GM12878 (cell line): ENCODE data around the gene PINLYP. TPM values are rescaled to one million over a fixed set of nuclear protein-coding genes. Genes with fewer than 3 reads are reported as not detected.

Source experiments
- ATAC-seq: fragments of 200-7000 bp; cut with Tn5 transposase; 3 replicates; pipeline ENCODE4 v1.9.1; 2020; ENCODE audit warnings: mild to moderate bottlenecking, moderate library complexity
- BruUV-seq: library from RNA; stranded (reverse); fragments of 400-500 nt; replicated peaks from 2 replicates; lab custom pipeline; 2021; lab: Mats Ljungman, UMichigan
- CTCF ChIA-PET: fragments of 300-600 bp; sonication (Branson Sonifier 250); formaldehyde crosslinking; extraction: SDS; loops from one replicate; lab custom pipeline; 2021; ENCODE audit warnings: inconsistent platforms; lab: Yijun Ruan, JAX
- POLR2A ChIA-PET: fragments of 350-600 bp; formaldehyde crosslinking; extraction: SDS; loops from one replicate; lab custom pipeline; 2021; ENCODE audit warnings: inconsistent platforms; lab: Charles Lee
- RAD21 ChIA-PET: fragments of 300-600 bp; sonication (Branson Sonifier 250); formaldehyde crosslinking; loops from one replicate; lab custom pipeline; 2023; ENCODE audit warnings: antibody characterized with exemption; ENCODE audit not compliant: unreplicated experiment; lab: Charles Lee
- SMC1A ChIA-PET: fragments of 300-600 bp; sonication (Branson Sonifier 250); formaldehyde crosslinking; loops from one replicate; lab custom pipeline; 2023; ENCODE audit not compliant: unreplicated experiment, uncharacterized antibody; lab: Charles Lee
- DNase-seq: peaks from one replicate; pipeline ENCODE4 v3.0.0-alpha.2; 2011; ENCODE audit warnings: low read depth, low spot score
- FAIRE-seq: peaks from 3 replicates; lab custom pipeline; 2011; peaks lifted over from hg19 to GRCh38; lab: Jason Lieb, UNC
- H2AFZ ChIP-seq: 2 replicates; pipeline ENCODE4 v1.6.0; 2011; ENCODE audit warnings: low read depth, low read length, control low read depth; ENCODE audit not compliant: control insufficient read depth
- H3K27ac ChIP-seq: 2 replicates; pipeline ENCODE4 v1.5.1; 2011; ENCODE audit warnings: control low read depth; ENCODE audit not compliant: control insufficient read depth, insufficient read depth
- H3K27me3 ChIP-seq, 2 experiments: replicated peaks in 1 of 2; 2 replicates each; pipeline versions ENCODE4 v1.6.0 to v1.6.1; 2011; ENCODE audit warnings: low read length in 1 of 2; ENCODE audit not compliant: control insufficient read depth in 2 of 2, insufficient read depth in 2 of 2
- H3K36me3 ChIP-seq, 2 experiments: 2 replicates each; pipeline ENCODE4 v1.5.1; 2011; ENCODE audit warnings: low read length in 1 of 2; ENCODE audit not compliant: control insufficient read depth in 2 of 2, insufficient read depth in 2 of 2
- H3K4me1 ChIP-seq: 2 replicates; pipeline ENCODE4 v1.6.1; 2011; ENCODE audit warnings: mild to moderate bottlenecking, low read length, moderate library complexity, mixed read lengths; ENCODE audit not compliant: control insufficient read depth, insufficient read depth
- H3K4me2 ChIP-seq: 2 replicates; pipeline ENCODE4 v1.6.0; 2011; ENCODE audit warnings: control low read depth; ENCODE audit not compliant: control insufficient read depth, insufficient read depth
- H3K4me3 ChIP-seq: fragments of 200-600 bp; sonication (generic); 2 replicates; pipeline ENCODE4 v1.5.1; 2016
- H3K79me2 ChIP-seq: 2 replicates; pipeline ENCODE4 v1.6.0; 2011; ENCODE audit warnings: low read length; ENCODE audit not compliant: control insufficient read depth, insufficient read depth
- H3K9ac ChIP-seq: 2 replicates; pipeline ENCODE4 v1.8.0; 2011; ENCODE audit warnings: low read length, control low read depth, mixed read lengths; ENCODE audit not compliant: control insufficient read depth, insufficient read depth
- H3K9me3 ChIP-seq: replicated peaks from 3 replicates; pipeline ENCODE4 v1.5.1; 2011; ENCODE audit warnings: mild to moderate bottlenecking, low read length; ENCODE audit not compliant: control insufficient read depth, insufficient read depth
- H4K20me1 ChIP-seq: 2 replicates; pipeline ENCODE4 v1.6.0; 2011; ENCODE audit not compliant: control insufficient read depth, insufficient read depth
- CHD1 ChIP-seq: IDR thresholded peaks from 2 replicates; pipeline ENCODE4 v1.6.1; 2012; ENCODE audit warnings: low read depth, low read length, improper control_type of control experiment
- CHD2 ChIP-seq: IDR thresholded peaks from 2 replicates; pipeline ENCODE4 v1.6.1; 2011; ENCODE audit warnings: low read depth, low read length, improper control_type of control experiment, borderline replicate concordance
- FOS ChIP-seq: IDR thresholded peaks from 3 replicates; pipeline ENCODE4 v1.6.1; 2011; ENCODE audit warnings: borderline replicate concordance; ENCODE audit not compliant: insufficient read length; ENCODE audit errors: extremely low read depth
- IKZF1 ChIP-seq: fragments of 450-650 bp; conservative IDR thresholded peaks from 2 replicates; pipeline ENCODE4 v1.6.1; 2017; ENCODE audit warnings: antibody characterized with exemption, mild to moderate bottlenecking
- MAX ChIP-seq: IDR thresholded peaks from 2 replicates; pipeline ENCODE4 v1.6.1; 2012; ENCODE audit warnings: low read depth, low read length, improper control_type of control experiment
- MEF2B ChIP-seq: fragments of 450-650 bp; IDR thresholded peaks from 2 replicates; pipeline ENCODE4 v1.6.1; 2018; ENCODE audit warnings: mild to moderate bottlenecking, moderate library complexity; ENCODE audit not compliant: partially characterized antibody, poor library complexity, severe bottlenecking
- MTA3 ChIP-seq: IDR thresholded peaks from 2 replicates; pipeline ENCODE4 v1.6.1; 2012; ENCODE audit warnings: low read length, inconsistent platforms, borderline replicate concordance
- RB1 ChIP-seq: fragments of 450-650 bp; formaldehyde crosslinking; IDR thresholded peaks from 2 replicates; pipeline ENCODE4 v1.6.1; 2017; ENCODE audit warnings: mild to moderate bottlenecking, borderline replicate concordance
- RCOR1 ChIP-seq: conservative IDR thresholded peaks from 2 replicates; pipeline ENCODE4 v1.6.1; 2012; ENCODE audit warnings: low read depth, low read length, improper control_type of control experiment
- REST ChIP-seq: IDR thresholded peaks from 2 replicates; pipeline ENCODE4 v1.6.1; 2012; ENCODE audit warnings: mild to moderate bottlenecking, low read depth, low read length
- RUNX3 ChIP-seq: IDR thresholded peaks from 2 replicates; pipeline ENCODE4 v1.6.1; 2012; ENCODE audit warnings: low read length, inconsistent platforms
- SIX5 ChIP-seq: IDR thresholded peaks from 2 replicates; pipeline ENCODE4 v1.6.1; 2011; ENCODE audit warnings: mild to moderate bottlenecking, low read depth, low read length, moderate library complexity; ENCODE audit not compliant: severe bottlenecking
- SMAD1 ChIP-seq: fragments of 450-650 bp; IDR thresholded peaks from 2 replicates; pipeline ENCODE4 v1.6.1; 2018; ENCODE audit warnings: mild to moderate bottlenecking, low read depth; ENCODE audit not compliant: partially characterized antibody
- TBL1XR1 ChIP-seq: IDR thresholded peaks from 2 replicates; pipeline ENCODE4 v1.6.1; 2012; ENCODE audit warnings: low read depth, low read length, improper control_type of control experiment
- ZNF687 ChIP-seq: fragments of 450-650 bp; IDR thresholded peaks from 2 replicates; pipeline ENCODE4 v1.6.1; 2017; ENCODE audit warnings: mild to moderate bottlenecking, moderate library complexity
- ZZZ3 ChIP-seq: IDR thresholded peaks from 2 replicates; pipeline ENCODE4 v1.6.1; 2011; ENCODE audit warnings: low read depth; ENCODE audit not compliant: control insufficient read depth, insufficient read length
- WGBS: methylation state at CpG from one replicate; pipeline ENCODE4 v1.1.6; 2016; ENCODE audit warnings: low lambda C conversion rate; ENCODE audit not compliant: insufficient replicate concordance, insufficient coverage; ENCODE audit errors: missing lambda C conversion rate; 5-methylcytosine and 5-hydroxymethylcytosine counted together
- in situ Hi-C: fragments of 300-500 bp; cut with MboI; formaldehyde crosslinking; loops from 9 replicates; pipeline ENCODE4 v1.14.3; 2018; ENCODE audit warnings: mixed read lengths
- intact Hi-C: fragments of 100-400 bp; cut with micrococcal nuclease; formaldehyde crosslinking; loops from one replicate; pipeline ENCODE4 v1.14.2; 2022; ENCODE audit not compliant: unreplicated experiment
- polyA plus RNA-seq, 11 experiments: library from polyadenylated mRNA; depleted of rRNA in 4 of 11; unstranded in 6 of 11; stranded (reverse) in 5 of 11; fragments of >200 nt; fragmentation: Nextera tagmentation in 4 of 11; fragmentation: Illumina TruSeq in 1 of 11; extraction: Ambion mirVana in 4 of 11; extraction: Trizol in 1 of 11; gene quantifications; 1 replicate in 1 of 11; 2 replicates in 10 of 11; pipeline versions ENCODE4 v1.2.1 to v1.2.3, GENCODE V29; 2011 to 2016; ENCODE audit warnings: inconsistent platforms in 2 of 11, missing spikeins in 2 of 11, low read depth in 1 of 11
- total RNA-seq, 4 experiments: library from RNA; depleted of rRNA in 3 of 4; stranded (reverse); fragments of >200 nt in 3 of 4; fragmentation: Illumina TruSeq in 1 of 4; extraction: Trizol in 1 of 4; gene quantifications; 2 replicates each; pipeline versions ENCODE4 v1.2.1 to v1.2.3, GENCODE V29; 2013 to 2021

Gene PINLYP
- total and polyA plus RNA-seq, 10 of the 15 experiments (the other 5 are each of a cell fraction or from before 2014, with no cell fraction given), result 1.0 to 26.9 (median 11.4) TPM

GRCh38 chr19:43625918-43626579 lies 50.4 kb downstream of the PINLYP start (continued):
- TF ChIP-seq ZNF687, result no peak
- no peak for TF ChIP-seq MTA3
- TF ChIP-seq CHD2, result no peak
- TF ChIP-seq RB1, result no peak

- in situ Hi-C loops, result no loop called here
- FAIRE-seq, result no peak
- ChIA-PET RAD21 (no interaction called here), POLR2A (no interaction called here), SMC1A (no interaction called here), CTCF (interaction anchor here (0.6 kb wide), 1 partner anchor 15 kb away, joined by 3 read pairs; no protein-coding TSS in a partner anchor)
- Histone ChIP-seq H3K27me3 (no peaks in the 10 kb centered on the region), H3K9ac (no peak overlapping the region), H3K9me3 (no peaks in the 10 kb centered on the region), H3K4me2 (no peak overlapping the region), H3K4me3 (no peak overlapping the region), H4K20me1 (no peaks in the 10 kb centered on the region), H3K79me2 (no peaks in the 10 kb centered on the region), H3K36me3 (no peaks in the 10 kb centered on the region), H3K4me1 (no peaks in the 10 kb centered on the region), H3K27ac (no peak overlapping the region), H2AFZ (no peak overlapping the region)
- intact Hi-C loops, result no loop called here
- no TSS peak for BruUV-seq
- no peak for ATAC-seq
- no peak for DNase-seq
- 46% methylated on average over 17 of the region's 17 CpGs for WGBS
- TF ChIP-seq FOS, result no peak
- no peak for TF ChIP-seq ZZZ3
- no peak for TF ChIP-seq IKZF1
- no peak for TF ChIP-seq SIX5
- no peak for TF ChIP-seq MEF2B
- TF ChIP-seq MAX, result no peak
- TF ChIP-seq TBL1XR1, result no peak
- TF ChIP-seq SMAD1, result no peak
- no peak for TF ChIP-seq CHD1
- no peak for TF ChIP-seq RUNX3
- no peak for TF ChIP-seq RCOR1
- TF ChIP-seq REST, result no peak
Observed at GRCh38 chr19:43626838-43627237, 51.2 kb downstream of the PINLYP start.
